Activated B cell treated with CpG ODN at 0.5 μM for 24 hours (primary cell): ENCODE results near the gene AMFR. TPM values are rescaled to one million over a fixed set of nuclear protein-coding genes. Genes with fewer than 3 reads are reported as not detected.

Source experiments
- ATAC-seq: fragments of 200-7000 bp; cut with Tn5 transposase; one replicate; pipeline ENCODE4 v1.10.0; 2021; ENCODE audit warnings: low read depth, mild to moderate bottlenecking, moderate library complexity
- CTCF ChIA-PET: fragments of 350-600 bp; sonication (Branson Sonifier 250); formaldehyde crosslinking; loops from one replicate; lab custom pipeline; 2021; ENCODE audit warnings: antibody characterized with exemption; lab: Charles Lee
- POLR2A ChIA-PET: fragments of 350-600 bp; sonication (Branson Sonifier 250); formaldehyde crosslinking; loops from one replicate; lab custom pipeline; 2021; ENCODE audit warnings: antibody characterized with exemption; lab: Charles Lee
- DNase-seq: peaks from one replicate; pipeline ENCODE4 v3.0.0; 2022
- H3K27ac Mint-ChIP-seq: one replicate; pipeline ENCODE4 v1.8.0; 2020; ENCODE audit warnings: mixed read lengths
- H3K27me3 Mint-ChIP-seq: one replicate; pipeline ENCODE4 v1.8.0; 2021; ENCODE audit warnings: mixed read lengths
- H3K36me3 Mint-ChIP-seq: one replicate; pipeline ENCODE4 v1.8.0; 2021; ENCODE audit warnings: low read depth, mixed read lengths
- H3K4me1 Mint-ChIP-seq: one replicate; pipeline ENCODE4 v1.8.0; 2021; ENCODE audit warnings: mixed read lengths
- H3K4me3 Mint-ChIP-seq: one replicate; pipeline ENCODE4 v1.8.0; 2020; ENCODE audit warnings: mild to moderate bottlenecking, mixed read lengths
- H3K9me3 Mint-ChIP-seq: one replicate; pipeline ENCODE4 v1.8.0; 2020; ENCODE audit warnings: mixed read lengths
- intact Hi-C: fragments of 100-400 bp; cut with micrococcal nuclease; formaldehyde crosslinking; loops from one replicate; pipeline ENCODE4 v1.15.1; 2024
- total RNA-seq: library from RNA; stranded (reverse); gene quantifications from 2 replicates; pipeline ENCODE4 v1.2.3, GENCODE V29; 2022
- TF ChIP-seq, protein P1 (sequence below): fragments of 200-600 bp; IDR thresholded peaks from one replicate; pipeline ENCODE4 v1.8.0; 2022; ENCODE audit warnings: antibody characterized with exemption, mild to moderate bottlenecking

AMFR gene
- total RNA-seq, 1 donor from 2014 or later: 134 TPM

DNA sequence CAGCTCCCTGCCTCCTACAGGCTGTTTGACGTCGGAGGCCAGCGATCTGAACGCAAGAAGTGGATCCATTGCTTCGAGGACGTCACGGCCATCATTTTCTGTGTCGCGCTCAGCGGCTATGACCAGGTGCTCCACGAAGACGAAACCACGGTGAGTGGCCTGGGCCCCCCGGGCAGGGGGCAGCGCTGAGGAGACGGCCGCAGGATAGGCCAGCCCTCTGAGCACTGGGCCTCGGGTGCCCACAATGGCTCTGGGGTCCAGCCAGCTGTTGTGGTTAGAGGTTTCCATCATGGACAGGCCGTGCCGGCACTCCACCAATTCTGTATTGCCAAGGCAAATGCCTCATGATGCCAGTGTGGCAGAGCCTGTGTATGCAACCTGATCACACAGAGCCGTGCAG, 88.6 kb downstream of the AMFR start:
- H3K27ac Mint-ChIP-seq: no peak overlapping the region
- ATAC-seq: no peak
- TF ChIP-seq, protein P1, sequence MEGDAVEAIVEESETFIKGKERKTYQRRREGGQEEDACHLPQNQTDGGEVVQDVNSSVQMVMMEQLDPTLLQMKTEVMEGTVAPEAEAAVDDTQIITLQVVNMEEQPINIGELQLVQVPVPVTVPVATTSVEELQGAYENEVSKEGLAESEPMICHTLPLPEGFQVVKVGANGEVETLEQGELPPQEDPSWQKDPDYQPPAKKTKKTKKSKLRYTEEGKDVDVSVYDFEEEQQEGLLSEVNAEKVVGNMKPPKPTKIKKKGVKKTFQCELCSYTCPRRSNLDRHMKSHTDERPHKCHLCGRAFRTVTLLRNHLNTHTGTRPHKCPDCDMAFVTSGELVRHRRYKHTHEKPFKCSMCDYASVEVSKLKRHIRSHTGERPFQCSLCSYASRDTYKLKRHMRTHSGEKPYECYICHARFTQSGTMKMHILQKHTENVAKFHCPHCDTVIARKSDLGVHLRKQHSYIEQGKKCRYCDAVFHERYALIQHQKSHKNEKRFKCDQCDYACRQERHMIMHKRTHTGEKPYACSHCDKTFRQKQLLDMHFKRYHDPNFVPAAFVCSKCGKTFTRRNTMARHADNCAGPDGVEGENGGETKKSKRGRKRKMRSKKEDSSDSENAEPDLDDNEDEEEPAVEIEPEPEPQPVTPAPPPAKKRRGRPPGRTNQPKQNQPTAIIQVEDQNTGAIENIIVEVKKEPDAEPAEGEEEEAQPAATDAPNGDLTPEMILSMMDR: no peak
- H3K27me3 Mint-ChIP-seq: no peaks in the 10 kb centered on the region
- DNase-seq: no peak
- H3K9me3 Mint-ChIP-seq: no peaks in the 10 kb centered on the region
- ChIA-PET POLR2A (no interaction called here), CTCF (no interaction called here)
- intact Hi-C loops: no loop called here
- H3K4me1 Mint-ChIP-seq: no peaks in the 10 kb centered on the region
- no peak overlapping the region for H3K4me3 Mint-ChIP-seq
- no peaks in the 10 kb centered on the region for H3K36me3 Mint-ChIP-seq

DNA sequence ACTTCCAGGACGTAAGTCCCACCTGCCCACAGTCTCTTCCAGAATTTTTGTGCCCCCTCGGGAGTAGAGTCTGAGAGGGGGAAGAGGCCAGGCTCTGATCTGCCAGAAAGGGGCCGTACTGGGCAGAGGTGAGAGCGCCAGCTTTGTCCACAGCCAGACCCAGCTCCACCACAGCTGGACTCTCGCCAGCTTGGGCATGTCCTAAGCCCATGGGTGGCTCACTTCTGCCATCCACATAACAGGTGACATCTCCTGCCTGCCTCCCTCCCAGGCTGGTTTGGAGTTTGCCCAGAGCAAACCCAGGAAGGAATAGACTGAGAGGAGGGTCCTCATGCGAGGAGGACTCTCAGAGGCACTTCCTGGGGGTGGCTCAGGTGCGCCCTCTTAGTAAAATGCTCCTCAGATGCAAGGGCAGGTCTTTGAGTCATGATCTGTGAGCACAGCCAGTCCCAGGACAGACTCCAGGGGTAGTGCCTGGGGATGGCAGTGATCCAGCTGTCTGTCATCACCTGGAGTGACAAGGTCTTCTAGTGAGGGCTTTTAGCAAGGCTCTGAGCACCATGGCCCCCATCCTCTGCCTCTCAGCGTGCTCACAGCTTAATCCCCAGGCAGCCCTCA, 89.2 kb downstream of the AMFR start:
- Mint-ChIP-seq H3K36me3 (no peaks in the 10 kb centered on the region), H3K4me1 (no peaks in the 10 kb centered on the region), H3K27me3 (no peaks in the 10 kb centered on the region), H3K27ac (no peak overlapping the region), H3K9me3 (no peaks in the 10 kb centered on the region), H3K4me3 (no peak overlapping the region)
- intact Hi-C loops: no loop called here
- TF ChIP-seq, protein P1: no peak
- CTCF ChIA-PET: no interaction called here
- ATAC-seq: no peak
- DNase-seq: no peak
- POLR2A ChIA-PET: no interaction called here

- intact Hi-C loops: no loop called here
- ATAC-seq (no peak), DNase-seq (no peak)
- no peaks in the 10 kb centered on the region for H3K4me1 Mint-ChIP-seq
- no peaks in the 10 kb centered on the region for H3K27me3 Mint-ChIP-seq
- H3K4me3 Mint-ChIP-seq: no peak overlapping the region
- no peaks in the 10 kb centered on the region for H3K36me3 Mint-ChIP-seq
- ChIA-PET CTCF (no interaction called here), POLR2A (no interaction called here)
- TF ChIP-seq, protein P1: no peak
- no peak overlapping the region for H3K27ac Mint-ChIP-seq
- no peaks in the 10 kb centered on the region for H3K9me3 Mint-ChIP-seq
Observed at GRCh38 chr16:56334761-56335160, 90.6 kb downstream of the AMFR start.

GRCh38 chr16:56332464-56333079, 92.8 kb downstream of the AMFR start:
- Mint-ChIP-seq H3K27ac (no peak overlapping the region), H3K4me1 (no peaks in the 10 kb centered on the region), H3K4me3 (no peak overlapping the region), H3K27me3 (no peaks in the 10 kb centered on the region), H3K36me3 (no peaks in the 10 kb centered on the region), H3K9me3 (no peaks in the 10 kb centered on the region)
- CTCF ChIA-PET: no interaction called here
- TF ChIP-seq, protein P1: no peak
- intact Hi-C loops: no loop called here
- ATAC-seq: no peak
- no peak for DNase-seq
- POLR2A ChIA-PET: no interaction called here

DNA sequence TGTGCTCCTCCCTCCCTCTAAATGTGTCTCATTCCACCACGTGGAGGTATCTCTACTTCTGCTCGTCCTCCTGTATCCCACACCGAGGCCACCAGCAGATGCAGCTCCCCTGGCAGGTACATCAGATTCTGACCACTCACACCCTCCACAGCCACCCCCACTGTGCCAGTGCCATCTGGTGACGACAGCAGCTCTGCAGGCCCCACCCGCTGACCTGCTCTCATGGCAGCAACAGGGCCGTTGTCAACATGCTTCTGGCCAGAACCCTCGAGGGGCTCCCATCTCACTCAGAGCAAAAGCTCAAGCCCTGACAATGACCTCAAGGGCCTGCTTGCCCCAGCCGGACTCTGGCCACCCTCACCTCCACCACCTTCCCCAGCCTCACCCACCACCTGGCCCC, 93.4 kb downstream of the AMFR start:
- Mint-ChIP-seq H3K9me3 (no peaks in the 10 kb centered on the region), H3K4me1 (no peaks in the 10 kb centered on the region), H3K27ac (no peak overlapping the region), H3K4me3 (no peak overlapping the region), H3K36me3 (no peaks in the 10 kb centered on the region), H3K27me3 (no peaks in the 10 kb centered on the region)
- TF ChIP-seq, protein P1: no peak
- ChIA-PET POLR2A (no interaction called here), CTCF (no interaction called here)
- no peak for ATAC-seq
- DNase-seq: no peak
- intact Hi-C loops: no loop called here
